Lung (tissue), 12 donors: ENCODE data around the gene KCNC4. TPM values are rescaled to one million over a fixed set of nuclear protein-coding genes. Genes with fewer than 3 reads are reported as not detected.

Experiments
- ATAC-seq: fragments of 200-7000 bp; cut with Tn5 transposase; one replicate; pipeline ENCODE4 v1.9.1; 2020; ENCODE audit warnings: moderate number of reproducible peaks; ENCODE audit not compliant: insufficient read depth, low FRiP score
- DNase-seq, 3 donors: peaks; one replicate each; pipeline ENCODE4 v3.0.0-alpha.2; 2013 to 2017
- H3K27ac ChIP-seq, 2 donors: one replicate each; pipeline ENCODE4 v1.5.1; 2013; ENCODE audit warnings: mild to moderate bottlenecking in 2 of 2, moderate library complexity in 2 of 2, control low read depth in 1 of 2, inconsistent platforms in 1 of 2, low read depth in 1 of 2, low read length in 1 of 2
- H3K27me3 ChIP-seq, 3 donors: one replicate each; pipeline ENCODE4 v1.5.1; 2013; ENCODE audit warnings: low read length in 2 of 3; ENCODE audit not compliant: control insufficient read depth in 3 of 3, insufficient read depth in 3 of 3
- H3K36me3 ChIP-seq, 4 donors: one replicate each; pipeline ENCODE4 v1.5.1; 2013; ENCODE audit warnings: low read length in 4 of 4, mild to moderate bottlenecking in 1 of 4, moderate library complexity in 1 of 4; ENCODE audit not compliant: control insufficient read depth in 4 of 4, insufficient read depth in 4 of 4
- H3K4me1 ChIP-seq, 5 donors: one replicate each; pipeline ENCODE4 v1.5.1; 2013; ENCODE audit warnings: low read length in 5 of 5, mild to moderate bottlenecking in 2 of 5, moderate library complexity in 1 of 5; ENCODE audit not compliant: control insufficient read depth in 5 of 5, insufficient read depth in 5 of 5
- H3K4me3 ChIP-seq: one replicate; pipeline ENCODE4 v1.5.1; 2013; ENCODE audit warnings: mild to moderate bottlenecking, control low read depth, moderate library complexity
- H3K9ac ChIP-seq, 2 donors: one replicate each; pipeline ENCODE4 v1.5.1; 2013; ENCODE audit warnings: low read length in 2 of 2, control low read depth in 1 of 2; ENCODE audit not compliant: insufficient read depth in 1 of 2
- H3K9me3 ChIP-seq, 4 donors: one replicate each; pipeline ENCODE4 v1.5.1; 2013; ENCODE audit warnings: low read length in 3 of 4, mild to moderate bottlenecking in 1 of 4, moderate library complexity in 1 of 4; ENCODE audit not compliant: control insufficient read depth in 4 of 4, insufficient read depth in 3 of 4
- WGBS, 2 donors: extraction: QIAGEN DNeasy Blood & Tissue Kit; methylation state at CpG; one replicate each; pipeline ENCODE4 v1.1.7; 2013; 5-methylcytosine and 5-hydroxymethylcytosine counted together
- polyA plus RNA-seq, 2 donors: library from polyadenylated mRNA; stranded (reverse); fragments of 200-250 nt; gene quantifications; one replicate each; pipeline ENCODE4 v1.2.1, GENCODE V29; 2013
- total RNA-seq, 2 donors: library from RNA; depleted of rRNA in 1 of 2; stranded (reverse); fragments of >200 nt in 1 of 2; gene quantifications; one replicate each; pipeline ENCODE4 v1.2.1, GENCODE V29; 2014 to 2021
- TF ChIP-seq, protein P1 (sequence below): IDR thresholded peaks from 2 replicates; pipeline ENCODE4 v1.5.1; 2012; ENCODE audit warnings: mild to moderate bottlenecking; ENCODE audit errors: control extremely low read depth, extremely low read depth
- donor health status: control.
- donor health status: control.
- donor health status: Bipolar disorder and iron deficiency.
- donor health status: healthy.
- donor health status: DM: yes; HTN: yes; CAD: no.

The KCNC4 gene
- total and polyA plus RNA-seq, 4 donors: 3.1 to 9.2 (median 3.5) TPM

DNA sequence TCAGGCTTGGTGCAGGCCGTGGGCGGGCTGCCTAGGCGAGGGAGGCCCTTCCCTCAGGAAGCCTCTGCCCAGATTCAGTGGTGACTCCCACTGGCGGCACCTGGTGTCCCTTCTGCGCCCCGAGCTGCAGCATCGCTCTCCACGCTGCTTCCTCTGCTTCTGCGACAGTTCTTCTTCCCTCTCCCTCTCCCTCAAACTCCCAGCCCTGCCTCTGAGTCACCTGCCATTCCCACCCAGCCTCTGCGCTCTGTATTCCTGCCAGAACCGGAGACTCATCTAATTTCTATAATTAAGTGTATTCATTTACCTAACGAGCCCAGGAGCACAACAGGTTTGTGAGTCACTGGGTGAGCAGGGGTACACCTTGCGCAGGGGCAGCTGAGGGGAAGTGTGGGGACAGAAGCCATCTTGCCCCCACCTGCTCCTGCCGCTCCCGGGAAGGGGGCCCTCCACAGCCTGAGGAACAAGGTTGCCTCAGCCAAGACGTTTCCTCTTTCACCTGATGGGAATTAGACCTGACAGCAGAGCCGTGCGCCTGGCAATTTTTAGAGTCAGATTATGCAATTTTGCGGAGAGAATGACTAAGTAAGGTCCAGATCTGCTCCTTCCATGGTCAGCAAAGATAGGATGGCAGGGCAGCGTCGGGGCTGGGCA, 19.4 kb downstream of the KCNC4 start:
- H3K36me3 ChIP-seq: peaks cover 0 to 25% (median 0%) of the 10 kb centered on the region in 4 donors
- TF ChIP-seq, protein P1, sequence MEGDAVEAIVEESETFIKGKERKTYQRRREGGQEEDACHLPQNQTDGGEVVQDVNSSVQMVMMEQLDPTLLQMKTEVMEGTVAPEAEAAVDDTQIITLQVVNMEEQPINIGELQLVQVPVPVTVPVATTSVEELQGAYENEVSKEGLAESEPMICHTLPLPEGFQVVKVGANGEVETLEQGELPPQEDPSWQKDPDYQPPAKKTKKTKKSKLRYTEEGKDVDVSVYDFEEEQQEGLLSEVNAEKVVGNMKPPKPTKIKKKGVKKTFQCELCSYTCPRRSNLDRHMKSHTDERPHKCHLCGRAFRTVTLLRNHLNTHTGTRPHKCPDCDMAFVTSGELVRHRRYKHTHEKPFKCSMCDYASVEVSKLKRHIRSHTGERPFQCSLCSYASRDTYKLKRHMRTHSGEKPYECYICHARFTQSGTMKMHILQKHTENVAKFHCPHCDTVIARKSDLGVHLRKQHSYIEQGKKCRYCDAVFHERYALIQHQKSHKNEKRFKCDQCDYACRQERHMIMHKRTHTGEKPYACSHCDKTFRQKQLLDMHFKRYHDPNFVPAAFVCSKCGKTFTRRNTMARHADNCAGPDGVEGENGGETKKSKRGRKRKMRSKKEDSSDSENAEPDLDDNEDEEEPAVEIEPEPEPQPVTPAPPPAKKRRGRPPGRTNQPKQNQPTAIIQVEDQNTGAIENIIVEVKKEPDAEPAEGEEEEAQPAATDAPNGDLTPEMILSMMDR: no peak
- WGBS, 2 donors: 73 to 84% methylated on average over 21 of the region's 21 CpGs
- no peak overlapping the region for H3K27ac ChIP-seq
- DNase-seq: no peak
- peaks cover 0 to 13% (median 2%) of the 10 kb centered on the region in 4 donors for H3K9me3 ChIP-seq
- no peaks in the 10 kb centered on the region for H3K27me3 ChIP-seq
- ATAC-seq: no peak
- H3K4me1 ChIP-seq: peaks cover 0 to under 1% (median 0%) of the 10 kb centered on the region in 5 donors
- H3K4me3 ChIP-seq: no peak overlapping the region
- H3K9ac ChIP-seq: no peak overlapping the region

DNA sequence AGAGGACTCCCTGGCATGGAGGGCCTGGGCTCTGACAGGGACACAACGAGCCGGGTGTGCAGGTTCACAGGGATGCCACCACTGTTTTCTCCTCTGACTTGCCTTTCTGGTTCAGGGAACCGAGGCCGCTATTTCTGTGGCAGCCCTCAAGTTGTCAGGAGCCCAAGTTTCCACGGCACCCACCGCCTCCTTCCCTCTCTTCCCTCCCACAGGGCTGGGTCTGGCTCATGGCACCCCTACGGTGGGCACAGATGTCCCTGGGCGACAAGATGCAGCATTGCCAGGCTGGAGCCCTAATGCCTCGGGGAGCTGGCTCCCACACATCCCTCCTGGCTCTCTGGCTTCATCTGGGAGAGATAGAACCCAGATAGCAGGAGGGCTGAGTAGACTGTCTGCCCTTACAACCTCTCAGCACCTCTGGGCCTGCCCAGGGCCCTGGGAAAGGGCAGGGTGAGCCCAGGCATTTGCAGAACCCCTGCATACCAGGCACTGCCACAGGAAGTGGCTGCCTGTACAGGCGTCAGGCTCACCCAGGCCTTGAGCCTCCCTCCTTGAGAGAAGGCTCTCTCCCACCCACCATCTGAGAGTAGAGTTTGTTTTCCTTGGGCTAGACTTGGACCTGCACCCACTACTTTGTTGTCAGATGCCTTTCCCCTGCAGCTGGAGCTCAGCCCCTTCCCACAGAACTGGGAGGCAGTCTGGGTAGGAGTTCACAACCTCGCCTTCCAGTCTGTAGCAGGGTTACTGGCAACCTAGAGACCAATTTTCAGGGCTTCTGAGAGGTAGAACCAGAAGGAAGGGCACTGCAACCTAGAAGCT, 20.5 kb downstream of the KCNC4 start:
- DNase-seq (no peak), ATAC-seq (no peak)
- peaks cover 0 to 9% (median 4%) of the 10 kb centered on the region in 5 donors for H3K4me1 ChIP-seq
- H3K27me3 ChIP-seq: no peaks in the 10 kb centered on the region
- TF ChIP-seq, protein P1: no peak
- H3K9ac ChIP-seq: no peak overlapping the region
- H3K27ac ChIP-seq: no peak overlapping the region
- H3K4me3 ChIP-seq: no peak overlapping the region
- H3K36me3 ChIP-seq: peaks cover 0 to 26% (median 0%) of the 10 kb centered on the region in 4 donors
- peaks cover 0 to 13% (median 2%) of the 10 kb centered on the region in 4 donors for H3K9me3 ChIP-seq
- 84 to 86% methylated on average over 11 of the region's 11 CpGs for WGBS, 2 donors

DNA sequence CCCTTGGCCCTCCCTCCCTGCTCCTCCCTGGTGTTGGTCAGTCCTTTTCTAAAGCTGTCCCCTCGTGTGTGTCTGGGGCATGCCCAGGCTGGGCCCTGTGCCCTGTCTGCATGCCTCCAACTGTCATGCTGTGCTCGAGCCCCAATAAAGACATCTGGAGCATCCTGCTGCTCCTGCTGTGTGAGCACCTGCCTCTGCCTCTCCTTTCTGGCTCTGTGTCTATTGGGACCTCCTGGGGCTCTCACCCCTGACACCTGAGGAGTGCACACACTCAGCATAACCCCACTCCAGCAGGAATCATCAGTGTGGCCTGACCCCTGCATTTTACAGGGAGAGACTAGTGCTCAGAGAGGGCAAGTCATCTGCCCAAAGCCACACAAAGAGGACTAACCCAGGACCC, 23.7 kb downstream of the KCNC4 start:
- TF ChIP-seq, protein P1: no peak
- Histone ChIP-seq H3K27ac (no peak overlapping the region), H3K9me3 (peaks cover 0 to 13% (median 2%) of the 10 kb centered on the region in 4 donors), H3K27me3 (peaks cover 0 to 5% (median 0%) of the 10 kb centered on the region in 3 donors), H3K9ac (no peak overlapping the region), H3K4me1 (peaks cover 0 to 10% (median 6%) of the 10 kb centered on the region in 5 donors), H3K4me3 (no peak overlapping the region), H3K36me3 (peaks cover 0 to 16% (median 0%) of the 10 kb centered on the region in 4 donors)
- no peak for DNase-seq
- ATAC-seq: no peak
- WGBS, 2 donors: 78 to 87% methylated on average over 2 of the region's 2 CpGs
